HG02938 (cell line): Measurements from ENCODE around the gene DDX56.
A peak's percentile ranks its signal among the peaks of the same experiment; 100 is the strongest.

Experiments
- ATAC-seq: cut with Tn5 transposase; IDR thresholded peaks from one replicate; pipeline ENCODE4 v1.9.1; 2021; ENCODE audit warnings: mild to moderate bottlenecking, moderate library complexity; ENCODE audit not compliant: unreplicated experiment

DDX56 gene

GRCh38 chr7:44573464-44574286, at the start of gene DDX56:
DDX56 (minus strand) TSS chr7:44573908; CDS start chr7:44573895, 13 bp downstream.
- ATAC-seq, result peak; percentile 91

- ATAC-seq, result peak; percentile 75
Measured at GRCh38 chr7:44622342-44623151, 48.8 kb upstream of the DDX56 start.

GRCh38 chr7:44621750-44622103, 48.0 kb upstream of the DDX56 start:
- no peak for ATAC-seq

- no peak for ATAC-seq
Measured at GRCh38 chr7:44621034-44621749, 47.5 kb upstream of the DDX56 start.

- no peak for ATAC-seq
Measured at GRCh38 chr7:44618753-44619152, 45.0 kb upstream of the DDX56 start.

- ATAC-seq, result no peak
Measured at GRCh38 chr7:44618045-44618444, 44.3 kb upstream of the DDX56 start.

GRCh38 chr7:44617225-44617890, 43.6 kb upstream of the DDX56 start:
- peak; percentile 34 for ATAC-seq

GRCh38 chr7:44616545-44616944, 42.8 kb upstream of the DDX56 start:
- no peak for ATAC-seq

GRCh38 chr7:44615793-44616192, 42.1 kb upstream of the DDX56 start:
- no peak for ATAC-seq

GRCh38 chr7:44615149-44615611, 41.5 kb upstream of the DDX56 start:
- no peak for ATAC-seq

- ATAC-seq, result no peak
Measured at GRCh38 chr7:44609829-44610228, 36.1 kb upstream of the DDX56 start.

- ATAC-seq, result no peak
Measured at GRCh38 chr7:44608916-44609648, 35.4 kb upstream of the DDX56 start.

GRCh38 chr7:44607141-44608068, 33.7 kb upstream of the DDX56 start:
- no peak for ATAC-seq

- ATAC-seq, result peak; percentile 89
Measured at GRCh38 chr7:44606341-44607140, 32.8 kb upstream of the DDX56 start, which contains the start of gene OGDH. OGDH (plus strand) TSS chr7:44606627; CDS start chr7:44624344, 17,717 bp downstream.

- ATAC-seq, result no peak
Measured at GRCh38 chr7:44604941-44605340, 31.2 kb upstream of the DDX56 start.

- ATAC-seq, result no peak
Measured at GRCh38 chr7:44603193-44603592, 29.5 kb upstream of the DDX56 start.

- no peak for ATAC-seq
Measured at GRCh38 chr7:44602576-44602910, 28.8 kb upstream of the DDX56 start.

- no peak for ATAC-seq
Measured at GRCh38 chr7:44599222-44599621, 25.5 kb upstream of the DDX56 start.
